HUES6 (cell line): ENCODE measurements around the gene SOX13.

Experiments used
- H3K27ac ChIP-seq: 2 replicates; pipeline ENCODE4 v1.7.0; 2013; ENCODE audit warnings: low read depth, mild to moderate bottlenecking, low read length, inconsistent platforms
- H3K27me3 ChIP-seq: 2 replicates; pipeline ENCODE4 v1.6.1; 2013; ENCODE audit warnings: low read length; ENCODE audit not compliant: control insufficient read depth, insufficient read depth
- H3K36me3 ChIP-seq: 2 replicates; pipeline ENCODE4 v1.6.1; 2013; ENCODE audit warnings: low read length; ENCODE audit not compliant: control insufficient read depth, insufficient read depth
- H3K4me1 ChIP-seq: 2 replicates; pipeline ENCODE4 v1.6.1; 2013; ENCODE audit warnings: low read length; ENCODE audit not compliant: control insufficient read depth, insufficient read depth
- H3K4me3 ChIP-seq: 2 replicates; pipeline ENCODE4 v1.5.1; 2013; ENCODE audit warnings: low read depth, low read length
- H3K9ac ChIP-seq: one replicate; pipeline ENCODE4 v1.6.1; 2013; ENCODE audit warnings: mild to moderate bottlenecking, low read length
- H3K9me3 ChIP-seq: 2 replicates; pipeline ENCODE4 v1.6.1; 2013; ENCODE audit warnings: low read depth, low read length; ENCODE audit not compliant: control insufficient read depth, insufficient read depth

The SOX13 gene

DNA sequence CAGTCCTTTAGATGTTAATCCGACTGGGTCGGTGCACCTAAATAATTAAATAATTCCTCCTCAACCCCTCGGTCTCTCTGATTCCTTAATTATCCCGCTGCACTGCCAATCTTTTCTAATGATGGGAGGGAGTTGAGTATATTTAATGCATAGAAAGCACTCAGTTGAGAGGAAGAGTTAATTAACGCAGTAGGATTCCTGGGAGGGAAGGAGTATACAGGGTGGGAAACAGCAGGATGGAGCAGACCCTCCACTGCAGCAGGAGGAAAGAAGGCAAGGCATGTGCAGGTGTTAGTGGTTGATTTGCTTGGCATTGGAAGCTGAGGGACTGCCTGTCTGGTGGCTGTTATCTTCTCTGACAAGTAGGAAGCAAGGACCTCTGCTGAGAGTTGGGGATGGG, 103.1 kb downstream of the SOX13 start:
- Histone ChIP-seq H3K27ac (no peak overlapping the region), H3K4me3 (no peak overlapping the region), H3K36me3 (no peaks in the 10 kb centered on the region), H3K9ac (no peak overlapping the region), H3K4me1 (no peaks in the 10 kb centered on the region), H3K27me3 (peaks cover 32% of the 10 kb centered on the region; the same call in 1 of the 2 replicates), H3K9me3 (peaks cover 15% of the 10 kb centered on the region)

DNA sequence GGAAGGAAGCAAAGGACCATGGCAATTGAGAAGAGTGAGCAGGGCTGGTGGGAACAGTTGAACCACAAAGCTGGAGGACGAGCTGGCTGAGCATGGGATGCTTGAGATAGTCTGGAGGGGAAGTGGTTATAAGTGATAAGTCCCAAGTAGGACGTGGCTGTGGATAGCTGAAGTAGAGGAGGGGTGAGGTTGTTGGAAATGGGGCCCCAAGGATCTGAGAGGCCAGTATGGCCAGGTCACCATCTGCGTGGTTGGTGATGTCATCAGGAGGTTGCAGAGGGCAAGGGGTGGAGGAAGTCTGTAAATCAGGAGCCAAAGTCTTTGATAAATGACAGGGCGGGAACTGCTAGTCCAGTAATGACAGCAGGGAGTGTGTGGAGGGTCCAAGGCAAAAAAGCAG, 104.2 kb downstream of the SOX13 start:
- Histone ChIP-seq H3K9ac (no peak overlapping the region), H3K4me1 (no peaks in the 10 kb centered on the region), H3K36me3 (no peaks in the 10 kb centered on the region), H3K4me3 (no peak overlapping the region), H3K27me3 (peaks cover 32% of the 10 kb centered on the region; the same call in 1 of the 2 replicates), H3K27ac (no peak overlapping the region), H3K9me3 (peaks cover 9% of the 10 kb centered on the region; the same call in 1 of the 2 replicates)
